C1 segment of cervical spinal cord (tissue), 14 donors: ENCODE results near the gene ADAMTS18.

ENCODE experiments used
- DNase-seq, 14 donors: peaks; one replicate each; lab custom pipeline; 2025; lab: John Stamatoyannopoulos, UW

Gene ADAMTS18

DNA sequence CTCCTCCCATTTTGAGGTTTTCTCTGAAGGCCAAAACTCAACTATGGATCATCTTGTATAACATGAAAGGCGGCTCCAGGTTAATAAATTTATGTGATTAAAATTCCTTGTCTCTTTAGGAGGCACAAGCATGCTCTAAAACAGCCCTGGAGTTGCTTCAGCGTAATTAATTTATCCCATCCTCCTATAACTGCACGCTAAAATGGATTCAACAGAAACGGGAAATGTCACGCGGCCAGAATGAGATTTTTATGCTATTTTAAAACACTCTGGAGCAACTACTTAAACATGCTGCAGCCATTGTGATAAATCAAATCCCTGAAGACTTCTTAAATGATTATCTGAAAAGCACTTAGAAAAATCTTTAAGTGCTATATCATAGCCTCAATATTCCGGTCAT lies 106.6 kb downstream of the ADAMTS18 start:
- no peak for DNase-seq

DNA sequence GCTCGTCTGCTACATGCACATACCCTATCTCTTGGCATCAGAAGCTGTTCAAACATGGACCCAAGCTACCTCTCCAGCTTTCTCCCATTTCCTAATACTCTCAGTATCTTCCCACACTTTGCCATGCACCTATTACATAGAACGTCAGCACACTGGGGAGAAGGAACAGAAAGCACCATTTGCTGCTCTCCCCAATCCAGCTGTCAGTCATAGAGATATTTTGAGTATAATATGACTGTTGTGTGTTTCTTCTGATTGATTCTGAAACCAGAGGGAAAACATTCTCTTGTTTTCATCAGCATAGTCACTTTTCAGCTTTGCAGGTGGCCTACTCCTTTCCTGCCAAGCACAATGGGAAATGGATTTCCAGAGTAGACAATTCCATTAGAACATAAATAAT lies 107.1 kb downstream of the ADAMTS18 start:
- no peak for DNase-seq

DNA sequence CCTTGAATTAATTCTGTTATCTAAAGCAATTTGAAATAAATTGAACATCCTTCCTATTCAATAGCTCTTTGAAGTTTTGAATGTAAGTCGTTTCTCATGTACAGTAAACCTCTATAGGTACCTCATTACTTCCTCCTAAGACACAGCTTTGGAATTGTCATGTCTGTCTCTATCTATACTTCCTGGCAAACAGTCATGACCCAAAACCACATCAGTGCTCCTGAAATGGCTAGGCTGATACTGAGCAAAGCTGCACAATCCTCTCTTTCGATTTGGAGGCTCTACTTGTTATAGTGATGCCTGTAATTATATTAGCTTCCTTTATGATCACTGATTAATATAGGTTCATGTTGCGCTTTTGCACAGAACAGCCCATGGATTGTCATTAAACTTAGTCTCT lies 110.1 kb downstream of the ADAMTS18 start:
- DNase-seq: no peak

DNA sequence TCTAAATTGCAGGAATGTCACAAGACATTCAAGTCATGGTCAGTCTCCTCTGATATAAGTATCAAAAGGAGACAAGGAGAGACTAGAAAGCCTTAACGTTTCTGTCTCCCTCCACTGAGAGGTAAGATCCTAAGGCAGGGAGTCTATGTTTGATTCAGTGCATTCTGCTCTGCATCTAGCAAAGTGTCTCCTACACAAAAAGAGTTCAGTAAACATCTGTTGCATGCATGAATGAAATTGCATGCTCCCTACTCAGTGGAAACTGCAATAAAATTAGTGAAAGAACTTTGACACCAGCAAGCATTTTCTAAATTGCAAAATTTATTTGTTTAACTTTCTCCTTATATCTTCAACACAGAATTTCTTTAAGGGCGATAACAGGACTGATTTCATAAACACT lies 111.1 kb downstream of the ADAMTS18 start:
- no peak for DNase-seq

DNA sequence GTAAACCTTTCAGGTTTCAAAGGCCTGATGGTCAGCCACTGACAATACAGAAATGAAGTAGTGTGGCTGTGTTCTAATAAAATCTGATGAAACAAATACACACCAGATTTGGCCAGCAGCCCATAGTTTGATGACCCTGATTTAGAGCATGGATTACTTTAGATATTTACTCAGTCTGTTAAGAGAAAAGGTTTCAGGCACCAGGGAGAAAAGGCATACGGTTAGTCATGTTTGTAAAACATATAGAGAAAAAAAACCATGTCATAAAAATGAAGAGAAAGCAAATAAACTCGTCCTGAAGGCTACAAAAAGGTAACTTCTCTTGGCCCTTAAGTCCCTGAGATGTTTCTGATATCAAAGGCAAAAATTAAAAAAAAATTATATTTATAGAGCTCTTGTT lies 112.1 kb downstream of the ADAMTS18 start:
- no peak for DNase-seq

DNA sequence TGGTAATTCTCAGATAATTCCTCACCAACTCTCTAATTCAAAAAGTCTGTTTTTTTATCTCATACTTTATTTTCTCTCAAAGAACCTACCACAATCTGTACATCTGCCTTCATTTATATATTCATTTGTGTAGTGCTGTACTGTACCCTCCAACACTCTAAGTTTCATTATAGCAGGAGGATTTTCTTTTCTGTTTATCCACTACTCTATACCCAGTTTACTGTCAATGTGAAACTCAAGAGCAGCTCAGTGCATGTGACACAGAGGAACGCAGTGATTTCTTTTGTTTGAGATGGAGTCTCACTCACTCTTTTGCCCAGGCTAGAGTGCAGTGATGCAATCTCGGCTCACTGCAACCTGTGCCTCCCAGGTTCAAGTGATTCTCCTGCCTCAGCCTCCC lies 117.8 kb downstream of the ADAMTS18 start:
- no peak for DNase-seq

DNA sequence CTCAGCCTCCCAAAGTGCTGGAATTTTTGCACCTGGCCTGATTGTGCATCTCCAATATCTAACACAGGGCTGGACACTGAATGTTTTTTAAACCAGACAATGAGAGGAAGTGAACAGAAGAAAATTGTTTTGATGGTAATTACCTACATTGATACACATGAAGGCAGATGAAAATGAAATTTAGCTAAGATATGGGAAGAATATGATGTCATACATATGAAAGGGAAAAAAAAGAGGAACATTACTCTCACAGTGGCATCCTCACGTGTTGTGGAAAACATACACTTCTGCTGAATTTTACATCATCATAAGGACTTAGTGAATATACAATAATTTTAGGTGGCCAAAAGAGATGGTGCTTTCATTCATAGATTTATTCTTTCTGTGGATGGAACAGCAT lies 124.0 kb downstream of the ADAMTS18 start:
- DNase-seq: no peak

DNA sequence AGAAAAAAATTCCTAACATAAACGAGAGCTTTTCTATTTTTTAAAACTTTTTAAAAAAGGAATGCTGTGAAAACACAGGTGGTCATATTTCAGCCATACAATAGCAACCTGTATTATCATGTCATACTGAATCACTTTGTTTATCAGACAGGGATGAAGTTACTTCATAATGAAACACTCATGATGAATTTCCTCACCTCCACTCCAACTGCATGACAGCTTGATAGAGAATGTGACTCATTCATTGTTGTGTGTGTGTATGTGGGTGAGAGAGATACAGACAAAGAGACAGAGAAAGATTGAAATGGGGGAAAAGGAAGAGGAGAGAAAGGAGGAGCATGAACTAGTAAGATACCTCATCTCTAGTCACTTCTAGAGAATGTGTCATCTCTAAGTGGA lies 126.7 kb downstream of the ADAMTS18 start:
- DNase-seq: no peak

DNA sequence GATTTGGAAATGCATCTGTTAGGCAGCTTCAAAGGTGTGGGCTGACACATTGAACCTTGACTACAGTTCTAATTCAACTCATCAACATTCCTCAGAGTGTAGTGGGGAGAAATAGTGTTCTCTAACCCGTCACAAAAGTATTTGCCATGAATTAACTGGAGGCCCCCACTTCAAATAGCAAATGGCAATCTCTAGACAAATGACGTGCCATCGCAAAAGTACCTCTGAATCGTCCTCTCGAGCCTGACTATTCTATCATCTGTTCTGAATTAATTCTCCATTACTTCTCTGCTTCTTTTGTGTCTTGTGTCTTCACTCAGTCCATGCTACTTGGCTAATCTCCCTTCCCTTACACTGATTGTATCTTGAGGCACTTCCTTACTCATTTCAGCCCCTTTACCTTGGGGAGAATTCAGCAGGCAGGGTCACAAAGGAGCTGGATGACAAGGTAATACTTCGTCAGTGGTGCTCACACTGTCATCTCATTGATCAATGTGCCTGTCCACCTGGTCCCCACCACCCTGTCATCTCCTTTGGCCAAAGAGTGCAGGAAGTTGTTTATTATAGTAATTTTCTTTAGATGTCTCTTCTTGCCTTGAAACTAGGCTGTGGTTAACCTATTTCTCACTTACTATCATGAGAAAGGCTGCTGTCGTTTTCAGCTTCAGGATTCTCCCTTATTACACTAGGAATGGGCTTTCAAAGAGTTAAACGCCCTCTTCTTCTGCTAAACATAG lies 127.2 kb downstream of the ADAMTS18 start:
- DNase-seq: no peak

DNA sequence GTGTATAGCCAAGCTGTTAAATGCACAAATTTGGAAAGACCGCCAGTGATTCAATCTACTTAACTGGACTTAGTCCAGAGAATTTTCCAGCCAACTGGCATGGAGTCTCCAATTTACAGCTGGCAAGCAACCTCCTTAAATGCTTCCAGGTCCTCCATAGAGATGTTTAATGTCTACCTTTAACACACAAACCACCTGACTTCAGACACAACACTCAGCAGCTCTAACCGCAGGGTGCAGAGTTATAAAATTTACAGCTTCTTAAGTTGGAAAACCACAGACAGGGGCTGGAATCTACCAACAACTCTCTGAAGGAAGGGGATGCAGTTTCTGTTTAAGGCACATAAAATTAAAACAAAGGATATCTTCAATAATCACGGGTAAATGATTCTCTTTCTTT lies 128.8 kb downstream of the ADAMTS18 start:
- DNase-seq: peak in 1 of 14 donors; percentile 12

DNA sequence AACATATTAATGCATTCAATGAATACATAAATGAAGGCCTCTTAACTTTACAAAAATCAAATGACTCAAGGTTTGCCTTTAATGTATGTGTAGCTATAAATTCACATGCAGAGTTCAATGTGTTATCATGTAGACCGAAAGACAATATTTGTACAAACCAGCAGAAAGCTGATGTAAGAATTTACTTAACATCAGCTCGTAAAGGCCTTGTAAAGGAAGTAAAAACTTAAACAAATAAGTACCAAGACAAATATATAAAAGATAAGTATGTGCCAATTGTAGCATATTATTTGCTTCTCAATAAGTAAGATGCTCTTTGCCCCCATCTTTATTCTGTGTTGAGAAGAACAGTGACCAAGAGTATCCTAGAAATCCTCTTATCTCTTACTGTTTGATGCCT lies 130.0 kb downstream of the ADAMTS18 start:
- DNase-seq: no peak

DNA sequence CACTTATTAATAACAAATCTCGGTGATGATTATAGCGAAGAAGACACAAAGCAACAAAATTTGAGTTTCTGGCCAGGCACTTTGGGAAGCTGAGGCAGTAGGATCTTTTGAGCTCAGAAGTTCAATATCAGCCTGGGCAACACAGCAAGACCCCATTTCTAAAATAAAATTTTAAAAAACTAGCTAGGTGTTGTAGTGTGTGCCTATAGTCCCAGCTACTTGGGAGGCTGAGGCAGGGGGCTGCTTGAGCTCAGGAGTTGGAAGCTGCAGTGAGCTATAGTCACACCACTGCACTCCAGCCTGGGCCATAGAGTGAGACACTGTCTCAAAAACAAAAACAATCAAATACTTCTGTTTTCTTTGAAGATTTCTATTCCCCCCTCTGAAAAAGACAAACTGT lies 130.7 kb downstream of the ADAMTS18 start:
- DNase-seq: no peak

DNA sequence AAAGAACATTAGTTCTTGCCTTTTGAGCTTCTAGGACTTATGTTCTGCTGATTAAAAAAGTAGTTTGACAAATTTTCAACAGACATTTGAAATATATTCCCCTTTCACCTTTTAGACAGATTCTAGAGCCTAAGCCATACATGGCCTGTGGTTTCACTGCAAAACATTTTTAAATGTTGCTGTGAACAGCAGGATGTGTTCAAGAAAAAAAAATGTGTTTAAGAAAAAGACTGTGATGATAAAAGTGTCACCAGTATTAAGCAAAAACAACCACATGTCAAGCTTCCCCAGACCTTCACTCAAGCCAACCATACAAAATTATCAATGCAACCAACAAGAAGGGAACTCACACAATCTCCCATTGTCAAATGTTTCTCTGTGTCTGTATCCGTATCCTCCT lies 132.2 kb downstream of the ADAMTS18 start:
- DNase-seq: no peak

DNA sequence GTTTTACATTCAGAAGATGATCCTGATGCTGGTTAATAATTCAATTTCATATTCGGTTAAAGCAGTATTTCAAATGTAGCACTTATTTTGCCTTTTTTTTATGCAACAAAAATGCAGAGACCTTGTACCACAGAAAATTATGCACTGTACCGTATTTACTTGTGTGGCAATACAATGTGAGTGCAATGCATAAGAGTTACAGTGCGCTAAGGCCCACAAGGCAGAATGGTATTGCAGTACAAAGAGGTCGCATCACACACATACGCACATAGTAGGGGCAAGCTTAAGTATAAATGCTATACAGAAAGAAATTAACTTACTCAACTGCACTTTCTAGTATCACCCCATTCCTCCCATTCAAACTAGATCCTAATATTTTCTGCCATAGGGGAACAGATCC lies 132.6 kb downstream of the ADAMTS18 start:
- DNase-seq: no peak

DNA sequence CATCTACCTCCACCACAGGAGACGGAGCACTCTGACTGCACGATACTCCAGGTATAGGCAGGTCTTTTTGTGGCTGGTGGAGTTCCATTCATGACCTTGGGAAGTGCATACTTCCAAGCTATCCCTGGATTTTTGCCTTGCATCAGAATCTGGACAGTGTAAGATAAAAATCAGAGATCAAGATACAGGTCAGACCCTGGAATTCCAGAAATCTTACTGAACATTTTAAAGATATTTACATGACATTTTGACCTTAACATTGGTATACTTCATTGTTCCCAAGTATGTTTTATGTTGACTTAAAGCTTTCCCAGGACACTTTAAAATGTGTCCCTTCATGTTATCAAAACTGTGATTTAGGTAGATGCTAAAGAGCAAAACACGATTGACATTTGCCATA lies 134.6 kb downstream of the ADAMTS18 start:
- no peak for DNase-seq

DNA sequence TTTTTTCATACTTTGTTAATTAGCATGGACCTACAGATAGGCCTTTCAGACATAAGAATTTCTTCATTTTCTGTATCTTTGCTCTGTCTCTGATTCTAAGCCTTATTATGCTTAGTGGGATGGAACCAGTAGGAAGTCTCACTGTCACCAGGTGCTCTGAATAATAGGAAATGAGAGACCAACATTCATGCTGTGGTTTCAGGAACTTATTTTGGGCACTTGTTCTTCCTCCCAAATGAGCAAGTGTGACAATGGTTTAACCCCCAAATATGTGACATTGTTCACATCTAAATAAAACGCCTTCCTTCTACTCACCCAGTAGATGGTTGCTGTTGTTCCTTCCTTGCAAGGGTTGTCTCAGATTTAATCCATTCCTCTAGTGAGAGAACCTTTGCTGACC lies 135.4 kb downstream of the ADAMTS18 start:
- DNase-seq: no peak

DNA sequence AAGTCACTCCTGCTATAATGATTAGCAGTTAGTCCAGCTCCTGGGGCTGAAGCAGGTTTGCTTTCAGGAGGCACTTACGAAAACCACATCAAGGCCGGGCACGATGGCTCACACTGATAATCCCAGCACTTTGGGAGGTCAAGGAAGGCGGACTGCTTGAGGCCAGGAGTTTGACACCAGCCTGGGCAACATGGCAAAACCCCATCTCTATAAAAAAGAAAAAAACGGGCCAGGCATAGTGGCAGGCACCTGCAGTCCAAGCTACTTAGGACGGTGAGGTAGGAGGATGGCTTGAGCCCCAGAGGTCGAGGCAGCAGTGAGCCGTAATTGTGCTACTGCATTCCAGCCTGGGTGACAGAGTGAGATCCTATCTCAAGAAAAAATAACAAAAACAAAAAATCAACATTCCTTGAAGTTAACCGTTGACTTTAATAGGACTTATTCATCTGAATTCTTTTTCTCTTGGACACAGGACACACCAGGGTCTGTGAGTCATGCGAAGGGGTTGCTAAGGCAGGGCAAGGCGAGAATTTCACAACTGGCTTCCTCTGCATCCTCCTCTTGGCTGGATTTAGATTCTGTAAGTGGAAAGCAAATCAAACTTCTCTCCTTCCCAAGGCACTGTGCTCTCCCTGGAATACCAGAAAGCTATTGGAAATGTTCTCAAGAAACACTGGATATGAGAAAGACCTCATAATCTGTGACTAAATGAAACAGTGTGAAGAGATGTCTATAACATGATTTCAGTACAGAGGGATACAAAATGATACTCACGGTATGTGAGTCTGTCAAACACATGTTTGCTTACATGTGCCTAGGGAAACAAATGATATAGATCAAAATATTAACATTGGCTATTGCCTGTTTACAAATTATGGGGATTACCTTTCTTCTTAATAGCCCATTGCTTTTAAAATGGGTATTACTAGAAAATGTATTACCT lies 136.1 kb downstream of the ADAMTS18 start:
- no peak for DNase-seq

DNA sequence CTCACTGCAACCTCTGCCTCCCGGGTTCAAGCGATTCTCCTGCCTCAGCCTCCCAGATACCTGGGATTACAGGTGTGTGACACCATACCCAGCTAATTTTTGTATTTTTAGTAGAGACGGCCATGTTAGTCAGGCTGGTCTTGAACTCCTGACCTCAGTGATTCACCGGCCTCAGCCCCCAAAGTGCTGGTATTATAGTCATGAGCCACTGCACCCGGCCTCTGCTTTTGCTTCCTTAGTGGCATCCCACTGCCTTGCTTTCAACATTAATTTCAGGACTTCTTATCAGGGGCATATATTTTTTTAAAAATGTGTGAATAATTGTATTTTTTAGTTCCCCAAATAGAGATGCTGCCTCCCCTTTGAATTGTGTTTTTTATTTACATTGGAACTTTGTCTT lies 136.8 kb downstream of the ADAMTS18 start:
- DNase-seq: no peak

DNA sequence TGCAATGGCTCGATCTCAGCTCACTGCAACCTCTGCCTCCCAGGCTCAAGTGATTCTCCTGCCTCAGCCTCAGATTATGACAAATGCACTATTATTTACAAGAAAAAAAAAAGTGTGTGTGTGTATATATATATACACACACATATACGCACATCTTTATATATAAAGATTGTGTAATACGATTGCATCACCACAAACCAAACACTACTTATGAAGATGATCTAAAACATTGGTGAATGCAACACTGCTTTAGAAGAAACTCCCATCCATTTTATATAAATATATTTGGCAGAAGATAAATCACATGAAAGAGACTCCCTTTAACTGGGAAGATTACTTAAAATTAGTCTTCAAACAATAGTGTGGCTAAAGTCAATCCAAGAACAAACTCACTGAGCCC lies 138.9 kb downstream of the ADAMTS18 start:
- DNase-seq: no peak

DNA sequence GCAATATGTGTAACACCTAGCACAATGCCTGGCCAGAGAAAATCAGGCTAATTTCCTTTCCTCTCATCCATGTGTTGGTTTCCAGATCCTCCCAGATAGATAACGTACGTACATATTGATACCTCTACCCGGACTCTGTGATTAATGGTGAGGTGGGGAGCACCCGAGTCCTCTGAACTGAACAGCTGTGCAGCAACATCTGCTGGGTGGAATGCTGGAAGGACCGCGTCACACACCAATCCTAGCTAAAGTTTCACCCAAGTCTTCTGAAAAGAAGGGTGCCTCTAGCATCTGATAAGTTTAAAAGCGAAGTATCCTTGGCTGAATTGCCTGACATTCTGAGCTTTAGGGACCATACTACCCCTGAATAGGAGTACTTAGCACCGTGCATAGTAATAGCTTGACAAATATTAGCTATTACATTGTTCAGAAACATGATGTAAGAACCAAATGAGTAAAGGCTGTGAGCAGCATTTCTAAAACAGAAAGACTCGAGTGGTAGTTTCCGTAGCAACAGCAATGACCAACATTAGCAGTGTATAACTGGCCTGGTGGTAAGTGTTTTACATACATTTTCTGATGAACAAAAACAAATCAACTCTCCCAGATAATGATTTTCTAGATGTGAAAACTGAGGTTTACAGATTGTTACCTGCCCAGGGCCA lies 144.3 kb downstream of the ADAMTS18 start:
- no peak for DNase-seq

DNA sequence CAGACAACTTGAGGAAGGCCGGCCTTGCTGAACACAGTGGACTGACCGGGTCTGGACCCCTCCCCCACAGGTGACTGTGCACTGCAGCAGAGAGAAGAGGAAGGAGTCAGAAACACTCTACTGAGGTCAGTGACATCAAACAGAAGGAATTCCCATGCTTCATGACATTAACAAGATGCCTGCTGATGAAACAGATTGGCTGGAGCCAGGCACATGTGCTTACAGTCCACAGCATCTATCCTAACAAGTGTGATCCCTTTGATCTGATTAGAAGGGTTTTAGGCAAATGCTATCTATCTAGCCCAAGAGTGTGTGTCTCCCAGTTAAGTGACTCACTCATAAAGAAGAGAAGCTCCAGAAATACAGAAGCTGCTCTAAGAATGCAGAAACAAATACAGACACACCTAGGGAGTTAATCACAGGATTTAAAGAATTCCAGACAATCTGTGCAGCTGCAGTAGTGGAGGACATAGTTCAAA lies 145.5 kb downstream of the ADAMTS18 start:
- DNase-seq: no peak

DNA sequence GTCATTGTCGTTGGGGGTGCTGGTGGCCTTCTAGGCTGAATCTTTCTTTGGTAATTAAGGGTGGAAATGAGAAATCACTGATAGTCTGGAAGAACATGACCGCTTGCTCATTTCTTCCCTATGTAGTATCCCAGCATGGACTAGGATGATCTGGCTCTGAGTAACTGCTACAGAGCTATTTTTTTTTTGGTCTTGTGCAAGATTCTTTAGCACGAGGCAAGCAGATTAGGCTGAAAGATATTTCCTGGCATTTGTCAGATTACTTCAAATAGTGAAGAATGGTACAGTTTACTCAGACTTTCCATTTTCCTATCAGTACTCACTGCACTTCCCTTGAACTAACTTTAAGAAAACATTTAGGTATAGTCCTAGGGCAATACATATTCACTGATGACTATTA lies 146.6 kb downstream of the ADAMTS18 start:
- no peak for DNase-seq
